HCT116 (cell line): ENCODE measurements around the gene MADD. TPM values are rescaled to one million over a fixed set of nuclear protein-coding genes. Genes with fewer than 3 reads are reported as not detected.

Experiments
- ATAC-seq: fragments of 200-7000 bp; cut with Tn5 transposase; 2 replicates; pipeline ENCODE4 v1.9.1; 2020; ENCODE audit warnings: mild to moderate bottlenecking, moderate library complexity
- BruUV-seq: library from RNA; stranded (reverse); fragments of 400-500 nt; replicated peaks from 2 replicates; lab custom pipeline; 2021; lab: Mats Ljungman, UMichigan
- CTCF ChIA-PET: fragments of 300-600 bp; sonication (Branson Sonifier 250); formaldehyde crosslinking; loops from one replicate; lab custom pipeline; 2021; ENCODE audit warnings: antibody characterized with exemption; lab: Charles Lee
- POLR2A ChIA-PET: fragments of 300-600, 350-600 bp; sonication (Branson Sonifier 250); formaldehyde crosslinking; loops from one replicate; lab custom pipeline; 2021; ENCODE audit warnings: antibody characterized with exemption; lab: Charles Lee
- RAD21 ChIA-PET, 2 experiments: fragments of 300-600 bp; sonication (Branson Sonifier 250); formaldehyde crosslinking; loops; one replicate each; lab custom pipeline; 2023; ENCODE audit warnings: low total read pairs in 2 of 2; ENCODE audit not compliant: uncharacterized antibody in 2 of 2, unreplicated experiment in 2 of 2, low non-redundant PET in 1 of 2; lab: Charles Lee
- DNase-seq: peaks from one replicate; pipeline ENCODE4 v3.0.0-alpha.2; 2010; ENCODE audit warnings: low read depth, low spot score
- H2AFZ ChIP-seq: fragments of 200-600 bp; shearing (Covaris generic), sonication (generic); 2 replicates; pipeline ENCODE4 v1.6.1; 2017; ENCODE audit warnings: low read depth, mixed run types, mixed read lengths, antibody characterized with exemption, low read length; ENCODE audit not compliant: poor library complexity, severe bottlenecking
- H3K27ac ChIP-seq: 2 replicates; pipeline ENCODE4 v1.5.1; 2012; ENCODE audit warnings: low read depth, low read length
- H3K27me3 ChIP-seq: fragments of 200-600 bp; sonication (generic); 2 replicates; pipeline ENCODE4 v1.6.1; 2016; ENCODE audit warnings: mixed run types, low read length, mixed read lengths; ENCODE audit not compliant: insufficient read depth
- H3K36me3 ChIP-seq, 2 experiments: fragments of 200-500 bp in 1 of 2; fragments of 200-600 bp in 1 of 2; sonication (Bioruptor generic) in 1 of 2; sonication (generic) in 1 of 2; 2 replicates each; pipeline versions ENCODE4 v1.5.1 to v1.6.1; 2014 to 2016; ENCODE audit warnings: low read length in 2 of 2, inconsistent platforms in 1 of 2, mixed read lengths in 1 of 2, mixed run types in 1 of 2; ENCODE audit not compliant: insufficient read depth in 2 of 2, control insufficient read depth in 1 of 2
- H3K4me1 ChIP-seq, 2 experiments: fragments of 200-600 bp in 1 of 2; sonication (generic) in 1 of 2; 2 replicates each; pipeline versions ENCODE4 v1.5.1 to v1.6.1; 2012 to 2017; ENCODE audit warnings: low read length in 2 of 2, inconsistent platforms in 1 of 2, mild to moderate bottlenecking in 1 of 2, mixed read lengths in 1 of 2, mixed run types in 1 of 2, moderate library complexity in 1 of 2; ENCODE audit not compliant: insufficient read depth in 2 of 2, control insufficient read depth in 1 of 2
- H3K4me2 ChIP-seq: fragments of 200-600 bp; sonication (generic); 2 replicates; pipeline ENCODE4 v1.6.1; 2017; ENCODE audit warnings: mixed run types, low read length, mixed read lengths
- H3K4me3 ChIP-seq, 2 experiments: fragments of 200-600 bp in 1 of 2; sonication (generic) in 1 of 2; replicated peaks in 1 of 2; 2 replicates each; pipeline ENCODE4 v1.5.1; 2011 to 2016; ENCODE audit warnings: low read length in 2 of 2, control low read depth in 1 of 2, low read depth in 1 of 2, mild to moderate bottlenecking in 1 of 2, mixed read lengths in 1 of 2, mixed run types in 1 of 2
- H3K79me2 ChIP-seq: fragments of 200-600 bp; sonication (generic); 2 replicates; pipeline ENCODE4 v1.6.1; 2017; ENCODE audit warnings: mild to moderate bottlenecking, mixed run types, low read length, moderate library complexity, mixed read lengths; ENCODE audit not compliant: insufficient read depth
- H3K9ac ChIP-seq: fragments of 200-600 bp; sonication (generic); 2 replicates; pipeline ENCODE4 v1.6.1; 2016; ENCODE audit warnings: low read length, mixed read lengths
- H3K9me2 ChIP-seq: fragments of 200-600 bp; sonication (generic), shearing (Covaris generic); 2 replicates; pipeline ENCODE4 v1.6.1; 2017; ENCODE audit warnings: mixed run types, mild to moderate bottlenecking, moderate library complexity; ENCODE audit not compliant: insufficient read depth
- H3K9me3 ChIP-seq, 2 experiments: fragments of 200-500 bp in 1 of 2; fragments of 200-600 bp in 1 of 2; sonication (Bioruptor generic) in 1 of 2; sonication (generic) in 1 of 2; 2 replicates each; pipeline ENCODE4 v1.6.1; 2014 to 2017; ENCODE audit warnings: low read length in 2 of 2, mixed read lengths in 2 of 2, inconsistent platforms in 1 of 2, low read depth in 1 of 2, mild to moderate bottlenecking in 1 of 2, mixed run types in 1 of 2, moderate library complexity in 1 of 2; ENCODE audit not compliant: control insufficient read depth in 1 of 2, insufficient read depth in 1 of 2
- H4K20me1 ChIP-seq: fragments of 200-600 bp; sonication (generic), shearing (Covaris generic); 2 replicates; pipeline ENCODE4 v1.6.1; 2017; ENCODE audit warnings: mixed run types, mild to moderate bottlenecking, moderate library complexity; ENCODE audit not compliant: insufficient read depth
- CEBPB ChIP-seq: IDR thresholded peaks from 2 replicates; pipeline ENCODE4 v1.6.1; 2012; ENCODE audit warnings: low read depth
- ELF1 ChIP-seq: IDR thresholded peaks from 2 replicates; pipeline ENCODE4 v1.6.1; 2012; ENCODE audit warnings: low read depth, borderline replicate concordance
- EZH2 ChIP-seq: fragments of 200-600 bp; sonication (generic); IDR thresholded peaks from 2 replicates; pipeline ENCODE4 v1.6.1; 2017; ENCODE audit warnings: antibody characterized with exemption, mixed run types
- FOSL1 ChIP-seq: IDR thresholded peaks from 2 replicates; pipeline ENCODE4 v1.6.1; 2012; ENCODE audit warnings: low read depth
- POLR2A ChIP-seq: IDR thresholded peaks from 2 replicates; pipeline ENCODE4 v1.7.0; 2011; ENCODE audit warnings: borderline replicate concordance; ENCODE audit not compliant: insufficient read depth, insufficient read length; ENCODE audit errors: extremely low read depth
- POLR2AphosphoS5 ChIP-seq: IDR thresholded peaks from 2 replicates; pipeline ENCODE4 v1.6.1; 2011; ENCODE audit warnings: mild to moderate bottlenecking, low read depth, low read length, moderate library complexity
- RAD21 ChIP-seq: IDR thresholded peaks from 2 replicates; pipeline ENCODE4 v1.6.1; 2012; ENCODE audit warnings: low read depth, mild to moderate bottlenecking
- SIN3A ChIP-seq: IDR thresholded peaks from 2 replicates; pipeline ENCODE4 v1.6.1; 2012; ENCODE audit warnings: low read depth
- SP1 ChIP-seq: IDR thresholded peaks from 2 replicates; pipeline ENCODE4 v1.6.1; 2012; ENCODE audit warnings: low read depth
- TCF7L2 ChIP-seq: IDR thresholded peaks from 2 replicates; pipeline ENCODE4 v1.7.0; 2011; ENCODE audit warnings: borderline replicate concordance, inconsistent platforms; ENCODE audit not compliant: insufficient read depth, insufficient read length; ENCODE audit errors: extremely low read depth
- YY1 ChIP-seq: IDR thresholded peaks from 2 replicates; pipeline ENCODE4 v1.6.1; 2011; ENCODE audit warnings: low read length, low read depth, moderate library complexity, mild to moderate bottlenecking; ENCODE audit not compliant: insufficient replicate concordance; ENCODE audit errors: extremely low read depth
- ZFX ChIP-seq: fragments of 450-650 bp; IDR thresholded peaks from 2 replicates; pipeline ENCODE4 v1.6.1; 2017
- intact Hi-C: fragments of 100-400 bp; cut with micrococcal nuclease; formaldehyde crosslinking; loops from 2 replicates; pipeline ENCODE4 v1.10.0; 2022
- total RNA-seq: library from RNA; stranded (reverse); gene quantifications from one replicate; pipeline ENCODE4 v1.2.1, GENCODE V29; 2021; ENCODE audit not compliant: unreplicated experiment
- TF ChIP-seq, protein P1 (sequence below): IDR thresholded peaks from 2 replicates; pipeline ENCODE4 v1.6.1; 2012
- TF ChIP-seq, protein P2 (sequence below): IDR thresholded peaks from 2 replicates; pipeline ENCODE4 v1.6.1; 2011; ENCODE audit warnings: mild to moderate bottlenecking, low read length, moderate library complexity; ENCODE audit not compliant: insufficient replicate concordance; ENCODE audit errors: extremely low read depth
- TF ChIP-seq, protein P3 (sequence below): IDR thresholded peaks from 2 replicates; pipeline ENCODE4 v1.6.1; 2012; ENCODE audit warnings: low read depth

The MADD gene
- total RNA-seq, 1 experiment from 2014 or later: 37.1 TPM

DNA sequence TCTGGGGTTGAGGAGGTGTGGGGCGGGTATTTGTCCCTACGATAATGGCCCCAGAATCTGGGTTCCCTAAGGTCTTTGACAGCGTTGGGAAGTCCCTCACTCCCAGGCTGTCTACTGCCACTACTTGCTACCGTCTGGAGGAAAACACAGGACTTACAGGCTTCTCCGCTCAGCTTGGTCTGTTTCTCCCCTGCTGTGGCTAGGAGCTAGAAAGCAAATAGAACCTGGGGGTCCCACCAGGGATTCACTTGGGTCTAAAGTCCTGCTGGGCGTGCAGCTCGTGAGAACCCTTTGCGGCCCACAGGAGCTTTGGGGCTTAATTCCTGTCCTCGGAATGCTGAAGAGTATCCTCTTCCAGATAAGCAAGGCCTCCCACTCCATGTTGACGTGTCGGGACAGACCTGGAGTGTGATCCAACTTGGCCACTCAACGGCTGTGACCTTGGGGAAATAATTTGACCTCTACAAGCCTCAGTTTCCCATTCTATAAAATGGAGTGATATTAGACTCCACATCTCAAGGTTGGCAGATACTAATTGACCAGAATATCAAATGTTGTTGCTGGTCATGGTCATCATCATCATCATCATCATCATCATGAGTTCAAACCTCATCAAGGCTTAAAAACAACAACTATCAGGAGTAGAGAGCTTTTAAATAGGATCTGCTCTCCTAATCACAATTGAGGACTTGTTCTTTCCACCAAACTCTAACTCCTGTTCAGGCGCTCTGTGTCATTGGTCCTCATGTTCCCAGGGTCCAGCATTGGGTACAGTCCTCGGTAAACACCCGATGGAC lies 84.2 kb downstream of the MADD start:
- BruUV-seq: no TSS peak
- no peaks in the 10 kb centered on the region for H3K9me3 ChIP-seq
- DNase-seq: no peak
- no peak overlapping the region for H3K4me2 ChIP-seq
- H3K4me1 ChIP-seq: peaks cover 0 to 13% of the 10 kb centered on the region in 2 experiments; a peak in 2 of 4 replicates
- no peak overlapping the region for H2AFZ ChIP-seq
- TF ChIP-seq FOSL1 (no peak), SP1 (no peak), EZH2 (no peak), RAD21 (no peak), SIN3A (no peak), YY1 (no peak), POLR2AphosphoS5 (no peak), TCF7L2 (no peak), ELF1 (no peak), CEBPB (no peak), POLR2A (no peak), ZFX (no peak)
- TF ChIP-seq, protein P1, sequence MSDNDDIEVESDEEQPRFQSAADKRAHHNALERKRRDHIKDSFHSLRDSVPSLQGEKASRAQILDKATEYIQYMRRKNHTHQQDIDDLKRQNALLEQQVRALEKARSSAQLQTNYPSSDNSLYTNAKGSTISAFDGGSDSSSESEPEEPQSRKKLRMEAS: no peak
- TF ChIP-seq, protein P2, sequence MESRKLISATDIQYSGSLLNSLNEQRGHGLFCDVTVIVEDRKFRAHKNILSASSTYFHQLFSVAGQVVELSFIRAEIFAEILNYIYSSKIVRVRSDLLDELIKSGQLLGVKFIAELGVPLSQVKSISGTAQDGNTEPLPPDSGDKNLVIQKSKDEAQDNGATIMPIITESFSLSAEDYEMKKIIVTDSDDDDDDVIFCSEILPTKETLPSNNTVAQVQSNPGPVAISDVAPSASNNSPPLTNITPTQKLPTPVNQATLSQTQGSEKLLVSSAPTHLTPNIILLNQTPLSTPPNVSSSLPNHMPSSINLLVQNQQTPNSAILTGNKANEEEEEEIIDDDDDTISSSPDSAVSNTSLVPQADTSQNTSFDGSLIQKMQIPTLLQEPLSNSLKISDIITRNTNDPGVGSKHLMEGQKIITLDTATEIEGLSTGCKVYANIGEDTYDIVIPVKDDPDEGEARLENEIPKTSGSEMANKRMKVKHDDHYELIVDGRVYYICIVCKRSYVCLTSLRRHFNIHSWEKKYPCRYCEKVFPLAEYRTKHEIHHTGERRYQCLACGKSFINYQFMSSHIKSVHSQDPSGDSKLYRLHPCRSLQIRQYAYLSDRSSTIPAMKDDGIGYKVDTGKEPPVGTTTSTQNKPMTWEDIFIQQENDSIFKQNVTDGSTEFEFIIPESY: no peak
- TF ChIP-seq, protein P3, sequence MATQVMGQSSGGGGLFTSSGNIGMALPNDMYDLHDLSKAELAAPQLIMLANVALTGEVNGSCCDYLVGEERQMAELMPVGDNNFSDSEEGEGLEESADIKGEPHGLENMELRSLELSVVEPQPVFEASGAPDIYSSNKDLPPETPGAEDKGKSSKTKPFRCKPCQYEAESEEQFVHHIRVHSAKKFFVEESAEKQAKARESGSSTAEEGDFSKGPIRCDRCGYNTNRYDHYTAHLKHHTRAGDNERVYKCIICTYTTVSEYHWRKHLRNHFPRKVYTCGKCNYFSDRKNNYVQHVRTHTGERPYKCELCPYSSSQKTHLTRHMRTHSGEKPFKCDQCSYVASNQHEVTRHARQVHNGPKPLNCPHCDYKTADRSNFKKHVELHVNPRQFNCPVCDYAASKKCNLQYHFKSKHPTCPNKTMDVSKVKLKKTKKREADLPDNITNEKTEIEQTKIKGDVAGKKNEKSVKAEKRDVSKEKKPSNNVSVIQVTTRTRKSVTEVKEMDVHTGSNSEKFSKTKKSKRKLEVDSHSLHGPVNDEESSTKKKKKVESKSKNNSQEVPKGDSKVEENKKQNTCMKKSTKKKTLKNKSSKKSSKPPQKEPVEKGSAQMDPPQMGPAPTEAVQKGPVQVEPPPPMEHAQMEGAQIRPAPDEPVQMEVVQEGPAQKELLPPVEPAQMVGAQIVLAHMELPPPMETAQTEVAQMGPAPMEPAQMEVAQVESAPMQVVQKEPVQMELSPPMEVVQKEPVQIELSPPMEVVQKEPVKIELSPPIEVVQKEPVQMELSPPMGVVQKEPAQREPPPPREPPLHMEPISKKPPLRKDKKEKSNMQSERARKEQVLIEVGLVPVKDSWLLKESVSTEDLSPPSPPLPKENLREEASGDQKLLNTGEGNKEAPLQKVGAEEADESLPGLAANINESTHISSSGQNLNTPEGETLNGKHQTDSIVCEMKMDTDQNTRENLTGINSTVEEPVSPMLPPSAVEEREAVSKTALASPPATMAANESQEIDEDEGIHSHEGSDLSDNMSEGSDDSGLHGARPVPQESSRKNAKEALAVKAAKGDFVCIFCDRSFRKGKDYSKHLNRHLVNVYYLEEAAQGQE: no peak
- H3K27me3 ChIP-seq: no peaks in the 10 kb centered on the region
- no peak for ATAC-seq
- intact Hi-C loops: loop anchor here (2.0 to 10.0 kb wide), 2 partner anchors 83 to 99 kb away; partner anchors contain the start of genes MADD and NR1H3
- H3K36me3 ChIP-seq: no peaks in the 10 kb centered on the region
- no peaks in the 10 kb centered on the region for H4K20me1 ChIP-seq
- H3K9me2 ChIP-seq: no peaks in the 10 kb centered on the region
- H3K79me2 ChIP-seq: no peaks in the 10 kb centered on the region
- ChIA-PET POLR2A (no interaction called here), CTCF (interaction anchor here (0.8 to 2.0 kb wide), 5 partner anchors 175 to 499 kb away, joined by 3 to 11 read pairs (median 5); no protein-coding TSS in a partner anchor), RAD21 (no interaction called here)
- H3K9ac ChIP-seq: no peak overlapping the region
- H3K4me3 ChIP-seq: no peak overlapping the region
- no peak overlapping the region for H3K27ac ChIP-seq
